Effector memory CD8-positive, alpha-beta T cell (primary cell): ENCODE measurements around the gene RPTOR.

Experiments used
- ATAC-seq: fragments of 150-1000 bp; cut with Tn5 transposase; replicated peaks from 2 replicates; pipeline ENCODE4 v1.10.0; 2021; ENCODE audit warnings: mild to moderate bottlenecking, moderate library complexity
- DNase-seq, 3 experiments: peaks; one replicate each; pipeline ENCODE4 v3.0.0; 2021
- H3K27ac Mint-ChIP-seq, 2 donors: one replicate each; pipeline ENCODE4 v1.8.0; 2022; ENCODE audit warnings: mild to moderate bottlenecking in 2 of 2, mixed read lengths in 2 of 2, moderate library complexity in 2 of 2
- H3K27me3 Mint-ChIP-seq, 2 donors: one replicate each; pipeline ENCODE4 v1.8.0; 2022; ENCODE audit warnings: mixed read lengths in 2 of 2
- H3K36me3 Mint-ChIP-seq: one replicate; pipeline ENCODE4 v1.8.0; 2022; ENCODE audit warnings: mild to moderate bottlenecking, moderate library complexity, mixed read lengths; ENCODE audit not compliant: insufficient read depth
- H3K4me1 Mint-ChIP-seq, 2 donors: one replicate each; pipeline ENCODE4 v1.8.0; 2022; ENCODE audit warnings: low read depth in 2 of 2, mixed read lengths in 2 of 2
- H3K4me3 Mint-ChIP-seq, 2 donors: one replicate each; pipeline ENCODE4 v1.8.0; 2022; ENCODE audit warnings: mild to moderate bottlenecking in 2 of 2, mixed read lengths in 2 of 2, moderate library complexity in 2 of 2
- H3K9me3 Mint-ChIP-seq, 2 donors: one replicate each; pipeline ENCODE4 v1.8.0; 2022; ENCODE audit warnings: mixed read lengths in 2 of 2

The RPTOR gene

GRCh38 chr17:80960037-80960796 lies 415.6 kb downstream of the RPTOR start:
- H3K4me3 Mint-ChIP-seq: no peak overlapping the region
- no peak overlapping the region for H3K27ac Mint-ChIP-seq
- no peaks in the 10 kb centered on the region for H3K4me1 Mint-ChIP-seq
- DNase-seq (no peak), ATAC-seq (no peak)
- no peaks in the 10 kb centered on the region for H3K9me3 Mint-ChIP-seq
- H3K36me3 Mint-ChIP-seq: peaks cover 8% of the 10 kb centered on the region
- H3K27me3 Mint-ChIP-seq: no peaks in the 10 kb centered on the region

DNA sequence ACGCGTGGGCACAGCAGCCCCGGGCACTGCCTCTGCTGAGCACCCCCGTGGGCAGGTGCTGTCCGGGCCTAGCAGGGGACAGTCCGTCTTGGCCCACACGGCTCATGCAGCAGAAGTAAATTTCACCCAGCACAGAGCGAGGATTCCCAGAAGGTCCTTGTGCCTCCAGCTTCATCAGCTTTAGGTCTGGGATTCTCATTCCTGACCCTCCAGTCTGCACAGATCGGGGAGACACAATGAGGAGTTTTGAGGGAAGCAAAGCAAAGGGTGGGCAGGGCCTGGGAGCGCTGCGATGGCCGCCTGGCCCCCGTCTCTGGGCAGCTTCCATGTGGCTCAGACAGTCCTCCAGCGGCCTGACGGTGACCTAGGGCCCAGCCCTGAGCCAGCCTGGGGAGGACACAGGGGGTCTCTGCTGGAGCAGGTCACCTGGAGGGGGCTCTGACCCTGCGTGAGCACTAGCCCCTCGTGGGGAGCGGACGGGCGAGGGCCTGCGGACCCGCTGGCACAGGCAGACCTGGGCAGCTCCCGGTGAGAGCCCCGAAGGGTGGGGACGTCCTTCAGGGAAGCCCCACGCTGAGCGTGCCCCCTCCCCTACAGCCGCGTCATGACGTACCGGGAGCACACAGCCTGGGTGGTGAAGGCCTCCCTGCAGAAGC lies 416.3 kb downstream of the RPTOR start:
- H3K4me1 Mint-ChIP-seq: no peaks in the 10 kb centered on the region
- no peak overlapping the region for H3K4me3 Mint-ChIP-seq
- no peaks in the 10 kb centered on the region for H3K27me3 Mint-ChIP-seq
- ATAC-seq: no peak
- no peak for DNase-seq
- no peak overlapping the region for H3K27ac Mint-ChIP-seq
- H3K9me3 Mint-ChIP-seq: no peaks in the 10 kb centered on the region
- peaks cover 10% of the 10 kb centered on the region for H3K36me3 Mint-ChIP-seq

DNA sequence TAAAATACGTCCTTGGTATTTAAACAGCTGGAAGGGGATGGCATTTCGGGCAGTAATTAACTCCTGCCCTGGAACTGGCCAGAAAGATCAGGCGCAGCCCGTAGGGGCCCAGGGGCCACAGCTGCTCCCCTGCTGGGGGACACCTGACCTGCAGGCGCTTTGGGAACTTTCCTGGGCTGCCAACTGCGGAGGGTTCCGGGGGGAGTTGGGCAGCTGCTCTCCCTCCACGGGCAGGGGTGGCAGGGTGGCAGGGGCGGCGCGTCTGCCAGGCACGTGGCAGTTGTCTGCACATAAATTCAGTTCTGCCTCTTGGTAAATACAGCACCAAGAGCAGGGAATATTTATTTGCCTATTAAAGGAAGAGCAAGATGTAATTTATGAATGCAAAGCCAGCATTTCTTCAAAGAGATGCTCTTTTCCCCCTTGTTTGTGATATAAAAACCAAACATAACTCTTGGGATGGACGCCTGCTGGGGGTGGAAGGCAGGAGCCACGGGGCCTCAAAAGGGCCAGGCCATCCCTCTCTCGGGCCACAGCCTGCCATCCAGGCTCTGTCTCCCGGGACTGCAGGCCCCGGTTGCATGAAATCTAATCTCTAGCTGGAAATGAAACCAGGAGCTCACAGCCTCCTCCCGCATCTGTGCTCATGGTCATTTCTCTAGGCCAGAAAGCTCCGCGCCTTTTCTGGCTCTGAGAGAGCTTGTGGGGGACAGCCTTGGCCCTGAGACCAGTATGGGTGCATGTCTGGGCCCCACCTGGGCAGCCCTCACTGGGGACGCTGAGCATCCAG lies 417.1 kb downstream of the RPTOR start:
- Mint-ChIP-seq H3K27me3 (no peaks in the 10 kb centered on the region), H3K27ac (peak overlapping the region in 1 of 2 donors; percentile 46), H3K4me1 (no peaks in the 10 kb centered on the region), H3K9me3 (no peaks in the 10 kb centered on the region), H3K36me3 (peaks cover 10% of the 10 kb centered on the region), H3K4me3 (no peak overlapping the region)
- no peak for ATAC-seq
- DNase-seq: no peak

DNA sequence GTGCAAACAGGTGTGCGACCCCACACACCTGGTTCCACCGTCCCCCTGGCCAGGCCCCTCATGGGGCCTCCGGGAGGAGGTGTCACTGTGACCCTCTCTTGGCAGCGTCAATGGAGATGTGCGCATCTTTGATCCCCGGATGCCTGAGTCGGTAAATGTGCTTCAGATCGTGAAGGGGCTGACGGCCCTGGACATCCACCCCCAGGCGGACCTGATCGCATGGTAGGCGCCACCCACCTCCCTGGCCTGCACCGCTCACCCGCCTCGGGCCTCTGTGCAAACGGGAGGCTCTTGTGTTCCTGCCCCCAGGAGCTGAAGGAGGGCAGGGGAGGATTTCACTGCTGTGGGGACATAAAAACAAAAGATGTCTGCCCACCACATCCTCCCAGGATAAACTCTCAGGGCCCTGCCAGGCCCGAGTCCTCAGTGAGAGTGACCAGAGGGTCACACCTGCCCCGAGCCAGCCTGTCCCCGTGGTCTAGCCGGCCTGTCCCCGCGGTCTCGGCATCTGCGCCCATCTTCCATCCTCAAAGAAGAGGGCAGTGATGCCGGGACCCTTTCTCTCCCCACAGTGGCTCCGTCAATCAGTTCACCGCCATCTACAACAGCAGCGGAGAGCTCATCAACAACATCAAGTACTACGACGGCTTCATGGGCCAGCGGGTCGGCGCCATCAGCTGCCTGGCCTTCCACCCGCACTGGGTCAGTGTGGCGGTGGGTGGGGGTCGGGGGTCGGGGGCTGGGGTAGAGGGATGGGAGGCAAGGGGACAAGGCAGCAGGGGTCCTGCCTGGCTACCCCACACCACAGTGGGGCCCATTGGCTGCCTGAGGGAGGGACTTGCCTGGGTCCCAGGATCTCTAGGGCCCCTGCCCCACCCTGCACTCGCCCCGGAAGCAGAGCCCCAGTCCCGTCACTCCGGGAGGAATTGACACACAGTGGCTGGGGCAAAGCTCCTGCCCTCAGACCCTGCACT lies 418.0 kb downstream of the RPTOR start:
- no peaks in the 10 kb centered on the region for H3K9me3 Mint-ChIP-seq
- H3K36me3 Mint-ChIP-seq: peaks cover 12% of the 10 kb centered on the region
- H3K27ac Mint-ChIP-seq: peak overlapping the region in 1 of 2 donors; percentile 46
- no peak overlapping the region for H3K4me3 Mint-ChIP-seq
- H3K27me3 Mint-ChIP-seq: no peaks in the 10 kb centered on the region
- H3K4me1 Mint-ChIP-seq: no peaks in the 10 kb centered on the region
- no peak for ATAC-seq
- no peak for DNase-seq

GRCh38 chr17:80963812-80964543 lies 419.3 kb downstream of the RPTOR start:
- ATAC-seq (no peak), DNase-seq (no peak)
- H3K27me3 Mint-ChIP-seq: no peaks in the 10 kb centered on the region
- H3K9me3 Mint-ChIP-seq: no peaks in the 10 kb centered on the region
- no peak overlapping the region for H3K27ac Mint-ChIP-seq
- H3K36me3 Mint-ChIP-seq: peaks cover 12% of the 10 kb centered on the region
- H3K4me1 Mint-ChIP-seq: no peaks in the 10 kb centered on the region
- no peak overlapping the region for H3K4me3 Mint-ChIP-seq

DNA sequence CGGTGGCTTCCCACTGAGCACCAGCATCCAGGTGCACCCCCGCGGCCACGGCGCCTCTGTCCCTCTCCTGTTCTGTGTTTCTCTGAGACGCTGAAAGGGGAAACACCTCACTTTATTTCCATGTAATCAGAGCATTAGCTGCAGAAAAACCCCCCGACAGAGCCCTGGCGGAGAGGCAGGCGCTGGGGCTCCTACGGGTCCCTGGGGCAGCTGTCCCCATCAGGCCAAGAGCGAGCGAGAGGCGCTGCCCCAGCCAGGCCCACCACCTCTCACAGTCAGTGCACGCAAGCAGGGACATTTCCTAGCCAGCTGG lies 419.9 kb downstream of the RPTOR start:
- Mint-ChIP-seq H3K4me1 (no peaks in the 10 kb centered on the region), H3K27ac (no peak overlapping the region), H3K4me3 (no peak overlapping the region), H3K36me3 (peaks cover 12% of the 10 kb centered on the region), H3K9me3 (no peaks in the 10 kb centered on the region), H3K27me3 (no peaks in the 10 kb centered on the region)
- ATAC-seq (no peak), DNase-seq (no peak)

- Mint-ChIP-seq H3K36me3 (peaks cover 12% of the 10 kb centered on the region), H3K4me3 (peak overlapping the region in 1 of 2 donors; percentile 37), H3K27me3 (no peaks in the 10 kb centered on the region), H3K4me1 (no peaks in the 10 kb centered on the region), H3K27ac (peak overlapping the region in 1 of 2 donors; percentile 34), H3K9me3 (no peaks in the 10 kb centered on the region)
- ATAC-seq (no peak), DNase-seq (no peak)
Measured at GRCh38 chr17:80964859-80965580, 420.4 kb downstream of the RPTOR start.

- H3K27ac Mint-ChIP-seq: peak overlapping the region in 1 of 2 donors; percentile 34
- peaks cover 3 to 5% of the 10 kb centered on the region in 2 donors for H3K4me1 Mint-ChIP-seq
Measured at GRCh38 chr17:80965606-80966005, 421.0 kb downstream of the RPTOR start.

GRCh38 chr17:80967404-80967872 lies 422.8 kb downstream of the RPTOR start:
- ATAC-seq (no peak), DNase-seq (no peak)
- Mint-ChIP-seq H3K9me3 (no peaks in the 10 kb centered on the region), H3K4me3 (no peak overlapping the region), H3K4me1 (peaks cover 3 to 5% of the 10 kb centered on the region in 2 donors), H3K27me3 (no peaks in the 10 kb centered on the region), H3K27ac (peak overlapping the region in 1 of 2 donors; percentile 60), H3K36me3 (peaks cover 9% of the 10 kb centered on the region)

More at GRCh38 chr17:80965606-80966005, 421.0 kb downstream of the RPTOR start:
- no peaks in the 10 kb centered on the region for H3K9me3 Mint-ChIP-seq
- H3K4me3 Mint-ChIP-seq: peak overlapping the region in 1 of 2 donors; percentile 37
- H3K27me3 Mint-ChIP-seq: no peaks in the 10 kb centered on the region
- H3K36me3 Mint-ChIP-seq: peaks cover 9% of the 10 kb centered on the region
- ATAC-seq: no peak
- DNase-seq: no peak

GRCh38 chr17:80968602-80969029 lies 424.0 kb downstream of the RPTOR start:
- peaks cover 9% of the 10 kb centered on the region for H3K36me3 Mint-ChIP-seq
- peaks cover 3 to 5% of the 10 kb centered on the region in 2 donors for H3K4me1 Mint-ChIP-seq
- no peaks in the 10 kb centered on the region for H3K9me3 Mint-ChIP-seq
- H3K27ac Mint-ChIP-seq: peak overlapping the region; percentile 44 to 83
- ATAC-seq (no peak), DNase-seq (no peak)
- no peak overlapping the region for H3K4me3 Mint-ChIP-seq
- no peaks in the 10 kb centered on the region for H3K27me3 Mint-ChIP-seq

- no peak for DNase-seq
- H3K4me3 Mint-ChIP-seq: no peak overlapping the region
- H3K9me3 Mint-ChIP-seq: no peaks in the 10 kb centered on the region
- H3K27me3 Mint-ChIP-seq: peaks cover 0 to 4% of the 10 kb centered on the region in 2 donors
- H3K4me1 Mint-ChIP-seq: peaks cover 3 to 5% of the 10 kb centered on the region in 2 donors
- peak overlapping the region; percentile 44 to 83 for H3K27ac Mint-ChIP-seq
- no peak for ATAC-seq
- peaks cover 9% of the 10 kb centered on the region for H3K36me3 Mint-ChIP-seq
Measured at GRCh38 chr17:80969030-80969673, 424.5 kb downstream of the RPTOR start.
